Adrenal gland (tissue), 12 donors: ENCODE measurements around the gene KCNC2. TPM values are rescaled to one million over a fixed set of nuclear protein-coding genes. Genes with fewer than 3 reads are reported as not detected.

ENCODE experiments used
- DNase-seq, 7 donors: peaks; one replicate each; pipeline ENCODE4 v3.0.0-alpha.2; 2019 to 2020
- H3K27ac ChIP-seq, 5 donors: fragments of 200-600 bp; sonication (generic) in 4 of 5; 1 replicate in 3 of 5; 2 replicates in 2 of 5; pipeline versions ENCODE4 v1.5.1 to v1.8.0; 2016 to 2020; ENCODE audit warnings: mild to moderate bottlenecking in 1 of 5
- H3K27me3 ChIP-seq: fragments of 200-600 bp; 2 replicates; pipeline ENCODE4 v1.8.0; 2021
- H3K36me3 ChIP-seq, 2 donors: fragments of 200-600 bp; replicated peaks in 1 of 2; 1 replicate in 1 of 2; 2 replicates in 1 of 2; pipeline versions ENCODE4 v1.5.1 to v1.8.0; 2018 to 2022
- H3K4me1 ChIP-seq, 2 donors: fragments of 200-600 bp; replicated peaks in 1 of 2; 1 replicate in 1 of 2; 2 replicates in 1 of 2; pipeline versions ENCODE4 v1.5.1 to v1.8.0; 2018 to 2021
- H3K4me3 ChIP-seq, 4 donors: fragments of 200-600 bp; sonication (generic) in 3 of 4; one replicate each; pipeline ENCODE4 v1.5.1; 2016 to 2018
- H3K9me3 ChIP-seq, 3 donors: fragments of 200-600 bp; sonication (generic) in 1 of 3; replicated peaks in 1 of 3; 1 replicate in 2 of 3; 2 replicates in 1 of 3; pipeline versions ENCODE4 v1.5.1 to v1.8.0; 2016 to 2021
- CTCF ChIP-seq, 6 experiments: fragments of 450-650 bp in 4 of 6; fragments of 200-600 bp in 2 of 6; sonication (generic) in 1 of 6; IDR thresholded peaks; 1 replicate in 5 of 6; 2 replicates in 1 of 6; pipeline versions ENCODE4 v1.5.1 to v1.8.0; 2016 to 2021; ENCODE audit warnings: antibody characterized with exemption in 6 of 6, mild to moderate bottlenecking in 2 of 6, moderate library complexity in 1 of 6
- POLR2A ChIP-seq, 2 donors: fragments of 450-650 bp; IDR thresholded peaks; one replicate each; pipeline ENCODE4 v1.6.1; 2017; ENCODE audit warnings: antibody characterized with exemption in 2 of 2, mild to moderate bottlenecking in 2 of 2, moderate library complexity in 1 of 2
- WGBS, 4 donors: extraction: QIAGEN DNeasy Blood & Tissue Kit in 2 of 4; methylation state at CpG; one replicate each; pipeline versions ENCODE4 v1.1.5 to v1.1.7; 2013 to 2017; 5-methylcytosine and 5-hydroxymethylcytosine counted together
- intact Hi-C, 2 donors: fragments of 100-400 bp; cut with DNase I; formaldehyde crosslinking; loops; one replicate each; pipeline versions ENCODE4 v1.14.1 to v1.15.0; 2022 to 2023
- polyA plus RNA-seq, 3 donors: library from polyadenylated mRNA; stranded (reverse); fragments of 200-250 nt in 2 of 3; fragments of 350-450 nt in 1 of 3; fragmentation: Illumina TruSeq in 1 of 3; extraction: RNeasy Lipid Tissue Mini Kit (QIAGEN cat#74804) in 1 of 3; gene quantifications; one replicate each; pipeline ENCODE4 v1.2.3, GENCODE V29; 2013 to 2014
- total RNA-seq, 9 donors: library from RNA; depleted of rRNA in 4 of 9; stranded (reverse); fragments of >200 nt in 4 of 9; fragments of 120-200 nt in 1 of 9; fragmentation: NEBNext Ultra II Directional in 1 of 9; extraction: Animal tissue kit (Norgen Biotek cat#: 25700) in 1 of 9; gene quantifications; one replicate each; pipeline versions ENCODE4 v1.1.0 to v1.2.4, GENCODE V29; 2013 to 2023
- donor health status: healthy with polysubstance abuse.
- donor health status: Bipolar disorder and iron deficiency.
- donor health status: DM: yes; HTN: yes; CAD: no.
- donor health status: DM: no; HTN: no; CAD: no.
- donor health status: DM: no; HTN: no; CAD: no.
- donor health status: DM: yes; HTN: yes; CAD: no.

KCNC2 gene
- total and polyA plus RNA-seq, 12 donors: not detected

GRCh38 chr12:75184516-75184915 lies 25.1 kb downstream of the KCNC2 start:
- Histone ChIP-seq H3K4me3 (no peak overlapping the region), H3K27ac (no peak overlapping the region), H3K36me3 (no peaks in the 10 kb centered on the region), H3K27me3 (no peaks in the 10 kb centered on the region), H3K4me1 (no peaks in the 10 kb centered on the region), H3K9me3 (no peaks in the 10 kb centered on the region)
- TF ChIP-seq CTCF (IDR thresholded peaks at IDR 0.05): no peak
- no peak for TF ChIP-seq POLR2A (IDR thresholded peaks at IDR 0.05)
- intact Hi-C loops: no loop called here
- DNase-seq: no peak

GRCh38 chr12:75183967-75184366 lies 25.7 kb downstream of the KCNC2 start:
- H3K9me3 ChIP-seq: no peaks in the 10 kb centered on the region
- DNase-seq: no peak
- H3K36me3 ChIP-seq: no peaks in the 10 kb centered on the region
- TF ChIP-seq POLR2A (IDR thresholded peaks at IDR 0.05): no peak
- TF ChIP-seq CTCF (IDR thresholded peaks at IDR 0.05): no peak
- 81 to 89% (median 83%) methylated on average over 4 of the region's 4 CpGs for WGBS, 4 donors
- no peak overlapping the region for H3K27ac ChIP-seq
- H3K27me3 ChIP-seq: no peaks in the 10 kb centered on the region
- H3K4me3 ChIP-seq: no peak overlapping the region
- intact Hi-C loops: no loop called here
- no peaks in the 10 kb centered on the region for H3K4me1 ChIP-seq

- no peak for DNase-seq
- Histone ChIP-seq H3K9me3 (no peaks in the 10 kb centered on the region), H3K4me1 (no peaks in the 10 kb centered on the region), H3K4me3 (no peak overlapping the region), H3K36me3 (no peaks in the 10 kb centered on the region), H3K27me3 (no peaks in the 10 kb centered on the region), H3K27ac (no peak overlapping the region)
- intact Hi-C loops: no loop called here
- no peak for TF ChIP-seq POLR2A (IDR thresholded peaks at IDR 0.05)
- no peak for TF ChIP-seq CTCF (IDR thresholded peaks at IDR 0.05)
Measured at GRCh38 chr12:75177997-75178396, 31.6 kb downstream of the KCNC2 start.

GRCh38 chr12:75172611-75173010 lies 37.0 kb downstream of the KCNC2 start:
- H3K27me3 ChIP-seq: no peaks in the 10 kb centered on the region
- TF ChIP-seq POLR2A (IDR thresholded peaks at IDR 0.05) (no peak), CTCF (IDR thresholded peaks at IDR 0.05) (no peak)
- H3K9me3 ChIP-seq: no peaks in the 10 kb centered on the region
- no peak for DNase-seq
- H3K4me1 ChIP-seq: no peaks in the 10 kb centered on the region
- H3K27ac ChIP-seq: no peak overlapping the region
- 72 to 93% (median 80%) methylated on average over 1 of the region's 1 CpG for WGBS, 4 donors
- no peaks in the 10 kb centered on the region for H3K36me3 ChIP-seq
- intact Hi-C loops: no loop called here
- no peak overlapping the region for H3K4me3 ChIP-seq
